SK-N-DZ (cell line): ENCODE measurements around the gene DESI1.
"Not testable (repeated sequence)": the region's sequence is repeated elsewhere in the genome, so short reads cannot be mapped to it uniquely, and the experiment has no call there.

Source experiments
- DNase-seq: peaks from one replicate; pipeline ENCODE4 v3.0.0-alpha.2; 2015; ENCODE audit warnings: low spot score

DESI1 gene

GRCh38 chr22:41634610-41635009, 13.8 kb upstream of the DESI1 start:
- not testable (repeated sequence) for DNase-seq

DNA sequence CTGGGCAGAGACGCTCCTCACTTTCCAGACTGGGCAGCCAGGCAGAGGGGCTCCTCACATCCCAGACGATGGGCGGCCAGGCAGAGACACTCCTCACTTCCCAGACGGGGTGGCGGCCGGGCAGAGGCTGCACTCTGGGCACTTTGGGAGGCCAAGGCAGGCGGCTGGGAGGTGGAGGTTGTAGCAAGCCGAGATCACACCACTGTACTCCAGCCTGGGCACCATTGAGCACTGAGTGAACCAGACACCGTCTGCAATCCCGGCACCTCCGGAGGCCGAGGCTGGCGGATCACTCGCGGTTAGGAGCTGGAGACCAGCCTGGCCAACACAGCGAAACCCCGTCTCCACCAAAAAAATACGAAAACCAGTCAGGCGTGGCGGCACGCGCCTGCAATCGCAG, 10.8 kb upstream of the DESI1 start:
- DNase-seq = not testable (repeated sequence)

DNA sequence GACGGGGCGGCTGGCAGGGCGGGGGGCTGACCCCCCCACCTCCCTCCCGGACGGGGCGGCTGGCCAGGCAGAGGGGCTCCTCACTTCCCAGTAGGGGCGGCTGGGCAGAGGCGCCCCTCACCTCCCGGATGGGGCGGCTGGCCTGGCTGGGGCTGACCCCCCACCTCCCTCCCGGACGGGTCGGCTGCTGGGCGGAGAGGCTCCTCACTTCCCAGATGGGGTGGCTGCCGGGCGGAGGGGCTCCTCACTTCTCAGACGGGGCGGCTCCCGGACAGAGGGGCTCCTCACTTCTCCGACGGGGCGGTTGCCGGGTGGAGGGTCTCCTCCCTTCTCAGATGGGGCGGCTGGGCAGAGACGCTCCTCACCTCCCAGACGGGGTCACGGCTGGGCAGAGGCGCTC, 10.3 kb upstream of the DESI1 start:
- not testable (repeated sequence) for DNase-seq

GRCh38 chr22:41625577-41625976, 4.7 kb upstream of the DESI1 start:
- DNase-seq = no peak

DNA sequence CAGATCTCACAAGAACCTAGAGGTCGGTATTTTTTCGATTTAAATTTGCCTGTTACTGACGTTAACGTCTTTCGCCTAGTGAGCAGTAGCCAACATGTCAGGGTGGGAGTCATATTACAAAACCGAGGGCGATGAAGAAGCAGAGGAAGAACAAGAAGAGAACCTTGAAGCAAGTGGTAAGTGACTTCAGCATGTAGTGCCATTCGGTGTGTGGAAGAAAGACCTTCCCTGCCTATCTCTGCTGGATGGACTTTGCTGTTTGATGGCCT, 1.0 kb upstream of the DESI1 start:
- DNase-seq = no peak

DNA sequence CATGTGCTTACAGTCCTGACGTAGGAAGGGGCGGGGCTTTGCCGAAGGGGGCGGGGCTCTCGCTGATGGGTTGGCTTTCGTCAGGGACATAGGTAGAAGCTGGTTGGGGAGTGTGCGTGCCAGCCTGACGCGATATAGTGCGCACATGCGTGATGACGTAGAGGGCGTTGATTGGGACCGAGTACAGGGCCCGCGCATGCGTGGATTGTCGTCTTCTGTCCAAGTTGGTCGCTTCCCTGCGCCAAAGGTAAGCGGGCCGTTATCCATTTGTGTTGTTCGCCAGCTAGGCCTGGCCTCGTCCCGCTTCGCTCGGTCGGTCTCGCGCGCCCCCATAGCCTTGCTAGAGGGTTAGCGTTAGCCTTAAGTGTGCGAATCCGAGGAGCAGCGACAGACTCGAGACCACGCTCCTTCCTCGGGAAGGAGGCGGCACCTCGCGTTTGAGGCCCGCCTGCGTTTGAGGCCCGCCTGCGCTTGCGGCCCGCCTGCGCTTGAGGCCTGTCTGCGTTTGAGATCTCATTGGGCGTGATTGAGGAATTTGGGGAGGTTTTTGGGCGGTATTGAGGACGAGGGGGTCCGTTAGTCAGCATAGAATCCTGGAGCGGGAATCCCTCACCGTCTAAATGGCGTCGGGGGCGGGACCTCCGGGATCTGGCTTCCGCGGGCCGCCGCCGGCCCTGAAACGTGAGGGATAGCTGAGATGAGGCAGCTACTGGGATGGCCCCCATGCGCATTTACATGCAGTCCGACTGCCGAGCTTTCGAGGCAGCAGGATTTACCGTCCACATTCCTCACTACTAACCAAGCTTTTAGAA, 462 bp upstream of the DESI1 start, which contains the start of gene XRCC6:
Gene XRCC6 (plus strand): TSS at position 197 of the 812 bp plus-strand sequence. CDS start 710 bp downstream, outside the sequence.
- peak; percentile 100 for DNase-seq

- peak; percentile 54 for DNase-seq
Measured at GRCh38 chr22:41619979-41620588, 759 bp downstream of the DESI1 start.

DNA sequence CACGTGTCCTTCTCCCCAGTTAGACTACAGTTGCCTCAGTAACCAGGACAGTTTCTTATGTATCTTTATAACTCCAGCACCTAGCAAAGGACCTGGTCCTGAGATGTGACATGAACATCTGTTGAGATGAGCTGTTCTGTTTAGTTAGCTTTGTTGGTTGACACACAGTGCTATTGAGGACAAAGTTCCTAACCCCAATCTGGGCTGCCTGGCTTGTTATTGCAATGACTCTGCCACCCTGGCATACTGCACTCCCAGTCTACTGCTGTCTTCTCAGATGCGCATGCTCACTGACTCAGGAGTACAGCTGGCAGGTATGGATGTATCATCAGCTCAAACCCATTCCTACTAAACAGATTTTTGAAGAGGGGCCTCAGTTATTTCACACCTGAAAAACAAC, 7.4 kb downstream of the DESI1 start:
- DNase-seq = no peak

- DNase-seq = no peak
Measured at GRCh38 chr22:41612603-41613306, 8.1 kb downstream of the DESI1 start.

- DNase-seq = no peak
Measured at GRCh38 chr22:41608386-41608785, 12.5 kb downstream of the DESI1 start.

GRCh38 chr22:41603873-41604332, 16.9 kb downstream of the DESI1 start:
- DNase-seq = no peak

- no peak for DNase-seq
Measured at GRCh38 chr22:41600976-41601375, 19.9 kb downstream of the DESI1 start.

DNA sequence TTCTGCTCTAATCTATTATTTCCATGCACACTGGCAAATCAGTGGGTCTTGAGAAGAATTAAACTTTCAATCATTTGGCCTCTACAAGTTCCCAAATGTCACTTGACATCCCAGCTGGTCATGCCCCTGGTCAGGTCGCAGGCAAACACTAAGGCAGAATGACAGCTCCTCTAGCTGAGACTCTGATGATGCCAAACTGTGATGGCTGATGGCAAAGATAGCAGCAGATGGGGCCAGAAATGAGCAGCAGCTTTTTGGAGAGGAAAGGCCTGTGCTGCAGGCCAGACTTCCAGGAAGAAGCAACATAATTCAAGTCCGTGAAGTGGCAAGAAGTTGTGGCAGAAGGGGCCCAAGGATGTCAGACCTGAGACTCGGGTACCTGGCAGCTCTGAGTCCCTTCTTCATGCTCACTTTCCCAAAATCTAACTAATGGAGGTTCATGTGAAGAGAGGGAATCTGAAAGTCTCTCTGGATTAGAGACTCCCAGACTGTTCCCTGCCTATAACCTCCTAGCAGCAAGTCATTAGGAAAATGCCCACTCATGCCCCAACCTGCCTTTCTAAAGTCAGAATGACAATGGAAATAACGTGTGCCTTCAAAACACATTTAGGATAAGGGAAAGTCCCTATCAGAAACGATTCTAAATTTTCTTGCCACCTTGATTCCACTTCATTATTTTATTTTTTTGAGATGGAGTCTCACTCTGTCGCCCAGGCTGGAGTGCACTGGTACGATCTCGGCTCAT, 21.8 kb downstream of the DESI1 start:
- no peak for DNase-seq

GRCh38 chr22:41598081-41598480, 22.8 kb downstream of the DESI1 start:
- no peak for DNase-seq

DNA sequence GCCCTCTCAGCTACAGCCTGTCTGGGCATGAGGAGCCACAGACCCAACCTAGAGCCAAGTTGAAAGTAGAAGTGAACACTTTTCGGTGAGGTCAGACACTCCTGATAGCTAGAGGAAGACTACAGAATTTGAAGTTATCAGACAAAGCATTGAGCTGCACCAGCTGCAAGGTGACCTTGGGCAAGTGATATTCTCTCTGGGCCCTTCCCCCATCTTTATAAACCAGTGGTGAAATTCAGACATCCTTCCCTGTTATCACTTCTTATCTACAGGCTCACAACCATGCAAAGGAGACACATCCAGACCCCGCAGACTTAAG, 23.2 kb downstream of the DESI1 start:
- no peak for DNase-seq

DNA sequence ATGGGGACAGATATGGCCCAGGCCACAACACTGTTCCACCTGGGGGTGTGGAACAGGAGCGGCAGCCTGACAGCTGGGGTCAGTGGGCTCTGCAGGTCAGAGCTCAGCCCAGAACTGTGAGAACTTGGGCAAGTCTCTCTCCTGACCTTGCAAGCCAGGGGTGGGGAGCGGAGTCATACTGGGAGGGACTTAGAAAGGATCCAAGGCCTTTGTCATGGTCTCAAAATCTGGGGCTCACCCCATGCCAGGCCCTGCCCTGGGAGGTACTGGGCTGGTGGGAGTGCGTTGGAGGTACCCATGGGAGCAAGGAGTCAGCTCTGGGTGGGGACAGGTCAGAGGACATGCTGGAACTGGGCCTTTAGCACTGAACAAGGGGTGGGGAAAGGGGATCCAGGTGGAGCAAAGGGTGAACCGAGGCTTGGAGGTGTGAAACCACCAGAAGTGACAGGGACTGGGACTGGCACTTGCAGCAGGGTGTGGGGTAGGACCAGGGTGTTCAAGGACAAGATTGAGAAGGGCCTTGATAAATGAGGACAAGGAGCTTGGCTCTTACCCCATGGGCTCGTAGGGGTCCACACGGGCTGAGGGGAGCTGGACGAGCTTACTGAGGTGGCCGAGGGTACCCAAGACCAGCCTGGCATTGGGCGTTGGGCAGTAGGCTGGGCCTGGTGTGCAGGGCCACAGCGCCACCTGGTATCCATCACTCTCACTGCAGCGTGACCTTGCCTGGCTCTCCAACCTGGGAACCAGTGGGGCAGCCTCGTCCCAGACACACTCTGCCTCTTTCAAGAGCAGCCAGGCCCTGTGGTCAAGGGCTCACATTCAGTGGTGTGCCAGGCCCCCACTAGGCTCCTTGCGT, 23.8 kb downstream of the DESI1 start:
- peak; percentile 55 for DNase-seq

- DNase-seq = no peak
Measured at GRCh38 chr22:41595703-41596102, 25.1 kb downstream of the DESI1 start.

- not testable (repeated sequence) for DNase-seq
Measured at GRCh38 chr22:41593336-41593960, 27.4 kb downstream of the DESI1 start.

DNA sequence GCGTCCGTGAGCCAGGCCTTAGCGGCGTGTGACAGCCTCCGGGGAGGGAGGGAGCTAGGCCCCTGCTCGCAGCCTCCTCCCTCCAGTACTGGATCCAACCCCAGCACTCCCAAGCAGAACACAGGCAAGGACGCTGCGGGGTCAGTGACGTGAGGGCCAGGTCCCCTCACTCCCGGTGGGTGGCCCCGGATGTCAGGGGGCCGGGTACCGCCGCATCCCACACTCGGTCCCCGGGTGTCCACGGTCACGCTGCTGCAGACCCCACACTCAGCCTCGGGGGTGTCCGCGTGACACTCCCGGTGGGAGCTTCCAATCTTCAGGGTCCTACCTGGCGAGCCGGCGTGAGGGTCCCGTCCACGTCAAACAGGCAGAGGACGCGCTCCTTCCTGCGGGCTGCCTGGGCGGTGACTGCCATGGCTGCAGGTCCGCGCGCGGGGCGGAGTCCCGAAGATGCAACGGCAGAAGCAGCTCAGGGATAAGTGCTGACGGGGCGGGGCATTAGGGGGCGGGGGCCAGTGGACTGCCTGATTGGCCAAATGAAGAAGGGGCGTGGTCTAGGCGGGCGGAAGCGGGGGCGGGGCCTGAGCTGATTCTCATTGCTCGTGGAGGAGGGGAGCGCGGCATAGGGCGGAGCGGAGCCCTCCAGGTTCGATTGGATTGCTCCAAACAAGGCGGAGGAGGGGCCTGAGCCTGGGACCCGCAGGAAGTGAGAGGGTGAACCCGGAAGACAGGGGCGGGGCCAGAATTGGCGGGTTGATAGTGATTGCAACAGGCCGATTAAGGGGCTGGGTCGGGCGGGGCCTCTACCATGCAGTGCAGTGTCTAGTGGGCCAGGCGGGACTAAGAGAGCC, 31.2 kb downstream of the DESI1 start, which contains the start of gene PMM1:
Gene PMM1 (minus strand): TSS at position 450 of the 851 bp plus-strand sequence. CDS start 35 bp downstream, at position 415.
- peak; percentile 100 for DNase-seq

- DNase-seq = no peak
Measured at GRCh38 chr22:41587347-41587723, 33.5 kb downstream of the DESI1 start.
